Measurements from ENCODE around the gene KCNAB2. TPM values are rescaled to one million over a fixed set of nuclear protein-coding genes. Genes with fewer than 3 reads are reported as not detected.

The KCNAB2 gene
- total RNA-seq, 1 experiment from 2014 or later: 28.5 TPM

GRCh38 chr1:6133146-6133895 is 87.6 kb downstream of the KCNAB2 start:
- POLR2A ChIA-PET (ENCODE audit: unreplicated experiment): no interaction called here
- no TSS peak for BruUV-seq (replicated peaks)

GRCh38 chr1:6134206-6134605 is 88.5 kb downstream of the KCNAB2 start:
- H3K27me3 ChIP-seq (ENCODE audit: low read length): no peaks in the 10 kb centered on the region
- no peaks in the 10 kb centered on the region for H3K79me2 ChIP-seq (ENCODE audit: low read length)
- no peak overlapping the region for H3K27ac ChIP-seq (ENCODE audit: low read length)
- no peaks in the 10 kb centered on the region for H3K4me1 ChIP-seq (ENCODE audit: insufficient read depth, low read length)
- no peak overlapping the region for H3K4me3 ChIP-seq (ENCODE audit: low read length)
- no peaks in the 10 kb centered on the region for H3K9me3 ChIP-seq (ENCODE audit: low read length)
- intact Hi-C loops (cut with micrococcal nuclease): no loop called here
- no peaks in the 10 kb centered on the region for H3K36me3 ChIP-seq (ENCODE audit: low read depth, low read length)
- POLR2A ChIA-PET (ENCODE audit: unreplicated experiment): no interaction called here
- DNase-seq (no peak), ATAC-seq (no peak)
- H3K9ac ChIP-seq (ENCODE audit: low read length): no peak overlapping the region
- H4K20me1 ChIP-seq (ENCODE audit: low read length): no peaks in the 10 kb centered on the region
- no peak overlapping the region for H3K4me2 ChIP-seq (ENCODE audit: low read length)
- no peak for TF ChIP-seq EZH2phosphoT487 (IDR thresholded peaks at IDR 0.05; ENCODE audit: borderline replicate concordance, low read length)
- TF ChIP-seq CTCF (conservative IDR thresholded peaks at IDR 0.05; ENCODE audit: low read depth, low read length): no peak
- TF ChIP-seq EZH2 (IDR thresholded peaks at IDR 0.05; ENCODE audit: low read length, unreplicated experiment): no peak
- no peaks in the 10 kb centered on the region for H3F3A ChIP-seq (ENCODE audit: low read length, unreplicated experiment)
- no TSS peak for BruUV-seq (replicated peaks)
- H2AFZ ChIP-seq (ENCODE audit: low read length): no peak overlapping the region
- CTCF ChIA-PET: no interaction called here
- no peaks in the 10 kb centered on the region for H3K9me2 ChIP-seq (replicated peaks; ENCODE audit: low read length)

More at GRCh38 chr1:6133146-6133895, 87.6 kb downstream of the KCNAB2 start:
- H3K27me3 ChIP-seq (ENCODE audit: low read length): no peaks in the 10 kb centered on the region
- H3K4me1 ChIP-seq (ENCODE audit: insufficient read depth, low read length): no peaks in the 10 kb centered on the region
- no peak overlapping the region for H3K27ac ChIP-seq (ENCODE audit: low read length)
- H3K36me3 ChIP-seq (ENCODE audit: low read depth, low read length): no peaks in the 10 kb centered on the region
- no peak overlapping the region for H3K4me2 ChIP-seq (ENCODE audit: low read length)
- H2AFZ ChIP-seq (ENCODE audit: low read length): no peak overlapping the region
- CTCF ChIA-PET: no interaction called here
- no peak for TF ChIP-seq EZH2phosphoT487 (IDR thresholded peaks at IDR 0.05; ENCODE audit: borderline replicate concordance, low read length)
- no peak for TF ChIP-seq CTCF (conservative IDR thresholded peaks at IDR 0.05; ENCODE audit: low read depth, low read length)
- no peak for TF ChIP-seq EZH2 (IDR thresholded peaks at IDR 0.05; ENCODE audit: low read length, unreplicated experiment)
- no peak overlapping the region for H3K9ac ChIP-seq (ENCODE audit: low read length)
- no peak overlapping the region for H3K4me3 ChIP-seq (ENCODE audit: low read length)
- H3F3A ChIP-seq (ENCODE audit: low read length, unreplicated experiment): no peaks in the 10 kb centered on the region
- H3K79me2 ChIP-seq (ENCODE audit: low read length): no peaks in the 10 kb centered on the region
- no peaks in the 10 kb centered on the region for H4K20me1 ChIP-seq (ENCODE audit: low read length)
- intact Hi-C loops (cut with micrococcal nuclease): no loop called here
- no peaks in the 10 kb centered on the region for H3K9me2 ChIP-seq (replicated peaks; ENCODE audit: low read length)
- no peaks in the 10 kb centered on the region for H3K9me3 ChIP-seq (ENCODE audit: low read length)
- DNase-seq: no peak
- ATAC-seq: no peak

GRCh38 chr1:6134741-6135510 is 89.2 kb downstream of the KCNAB2 start:
- Histone ChIP-seq H3K4me3 (ENCODE audit: low read length) (no peak overlapping the region), H3K4me1 (ENCODE audit: insufficient read depth, low read length) (no peaks in the 10 kb centered on the region), H3K4me2 (ENCODE audit: low read length) (no peak overlapping the region), H3K27ac (ENCODE audit: low read length) (no peak overlapping the region), H3K9me3 (ENCODE audit: low read length) (no peaks in the 10 kb centered on the region), H3K9me2 (replicated peaks; ENCODE audit: low read length) (no peaks in the 10 kb centered on the region), H3K27me3 (ENCODE audit: low read length) (no peaks in the 10 kb centered on the region), H3K36me3 (ENCODE audit: low read depth, low read length) (no peaks in the 10 kb centered on the region), H3K79me2 (ENCODE audit: low read length) (no peaks in the 10 kb centered on the region), H2AFZ (ENCODE audit: low read length) (no peak overlapping the region), H4K20me1 (ENCODE audit: low read length) (no peaks in the 10 kb centered on the region), H3F3A (ENCODE audit: low read length, unreplicated experiment) (no peaks in the 10 kb centered on the region), H3K9ac (ENCODE audit: low read length) (no peak overlapping the region)
- TF ChIP-seq CTCF (conservative IDR thresholded peaks at IDR 0.05; ENCODE audit: low read depth, low read length) (no peak), EZH2phosphoT487 (IDR thresholded peaks at IDR 0.05; ENCODE audit: borderline replicate concordance, low read length) (no peak), EZH2 (IDR thresholded peaks at IDR 0.05; ENCODE audit: low read length, unreplicated experiment) (no peak)
- no TSS peak for BruUV-seq (replicated peaks)
- DNase-seq: no peak
- ChIA-PET CTCF (no interaction called here), POLR2A (ENCODE audit: unreplicated experiment) (no interaction called here)
- no peak for ATAC-seq
- intact Hi-C loops (cut with micrococcal nuclease): no loop called here
